KMS-11 (cell line): ENCODE measurements around the gene TRIM29.
"Not testable (repeated sequence)": the region's sequence is repeated elsewhere in the genome, so short reads cannot be mapped to it uniquely, and the experiment has no call there.

Source experiments
- H2AFZ ChIP-seq: fragments of 200-600 bp; sonication (generic); 2 replicates; pipeline ENCODE4 v1.6.1; 2016; ENCODE audit warnings: antibody characterized with exemption, mixed run types, low read depth
- H3K27ac ChIP-seq: fragments of 200-600 bp; sonication (generic); 2 replicates; pipeline ENCODE4 v1.6.1; 2016; ENCODE audit warnings: mild to moderate bottlenecking, mixed run types
- H3K27me3 ChIP-seq: fragments of 200-600 bp; sonication (generic); 2 replicates; pipeline ENCODE4 v1.6.1; 2017; ENCODE audit warnings: mild to moderate bottlenecking, low read depth, mixed run types, moderate library complexity; ENCODE audit not compliant: insufficient read depth
- H3K36me3 ChIP-seq: fragments of 200-600 bp; sonication (generic); 2 replicates; pipeline ENCODE4 v1.6.1; 2017; ENCODE audit warnings: mild to moderate bottlenecking, mixed run types; ENCODE audit not compliant: insufficient read depth
- H3K4me1 ChIP-seq: fragments of 200-600 bp; sonication (generic); 2 replicates; pipeline ENCODE4 v1.6.1; 2016; ENCODE audit warnings: mild to moderate bottlenecking, low read depth, mixed run types; ENCODE audit not compliant: poor library complexity, severe bottlenecking
- H3K4me2 ChIP-seq: fragments of 200-600 bp; sonication (generic); 2 replicates; pipeline ENCODE4 v1.7.0; 2016; ENCODE audit warnings: mild to moderate bottlenecking, mixed run types
- H3K4me3 ChIP-seq: fragments of 200-600 bp; sonication (generic); IDR thresholded peaks from 2 replicates; pipeline ENCODE4 v1.6.1; 2017; ENCODE audit warnings: low read depth, low read length, mixed read lengths; ENCODE audit not compliant: insufficient read depth
- H3K79me2 ChIP-seq: fragments of 200-600 bp; sonication (generic); 2 replicates; pipeline ENCODE4 v1.6.1; 2016; ENCODE audit warnings: low read depth, mixed run types; ENCODE audit not compliant: insufficient read depth
- H3K9ac ChIP-seq: fragments of 200-600 bp; sonication (generic); 2 replicates; pipeline ENCODE4 v1.6.1; 2016; ENCODE audit warnings: mild to moderate bottlenecking, mixed run types
- H4K20me1 ChIP-seq: fragments of 200-600 bp; sonication (generic); 2 replicates; pipeline ENCODE4 v1.6.1; 2016; ENCODE audit warnings: mild to moderate bottlenecking, mixed run types; ENCODE audit not compliant: insufficient read depth
- CTCF ChIP-seq: fragments of 200-600 bp; sonication (generic); conservative IDR thresholded peaks from 2 replicates; pipeline ENCODE4 v1.6.1; 2017; ENCODE audit warnings: low read depth, mild to moderate bottlenecking, antibody characterized with exemption, low read length, moderate library complexity, mixed read lengths

The TRIM29 gene

GRCh38 chr11:120147094-120147949 is 9.4 kb upstream of the TRIM29 start:
- TF ChIP-seq CTCF, result no peak
- H3K9ac ChIP-seq, result no peak overlapping the region
- H3K4me2 ChIP-seq, result no peak overlapping the region
- H3K4me3 ChIP-seq, result no peak overlapping the region
- no peaks in the 10 kb centered on the region for H3K27me3 ChIP-seq
- H3K4me1 ChIP-seq, result no peaks in the 10 kb centered on the region
- no peaks in the 10 kb centered on the region for H3K79me2 ChIP-seq
- H3K36me3 ChIP-seq, result no peaks in the 10 kb centered on the region
- no peaks in the 10 kb centered on the region for H4K20me1 ChIP-seq
- H2AFZ ChIP-seq, result no peak overlapping the region
- no peak overlapping the region for H3K27ac ChIP-seq

GRCh38 chr11:120146413-120147093 is 8.6 kb upstream of the TRIM29 start:
- Histone ChIP-seq H3K79me2 (no peaks in the 10 kb centered on the region), H4K20me1 (no peaks in the 10 kb centered on the region), H3K27me3 (no peaks in the 10 kb centered on the region), H3K4me1 (no peaks in the 10 kb centered on the region), H3K4me3 (no peak overlapping the region), H3K27ac (no peak overlapping the region), H3K4me2 (no peak overlapping the region), H3K36me3 (no peaks in the 10 kb centered on the region), H3K9ac (no peak overlapping the region), H2AFZ (no peak overlapping the region)
- TF ChIP-seq CTCF, result no peak

GRCh38 chr11:120144501-120144900 is 6.6 kb upstream of the TRIM29 start:
- Histone ChIP-seq H3K36me3 (no peaks in the 10 kb centered on the region), H3K4me3 (no peak overlapping the region), H3K4me2 (no peak overlapping the region), H3K27ac (no peak overlapping the region), H3K9ac (no peak overlapping the region), H3K4me1 (no peaks in the 10 kb centered on the region), H4K20me1 (no peaks in the 10 kb centered on the region), H3K79me2 (no peaks in the 10 kb centered on the region), H3K27me3 (no peaks in the 10 kb centered on the region), H2AFZ (no peak overlapping the region)
- no peak for TF ChIP-seq CTCF

GRCh38 chr11:120143472-120143871 is 5.6 kb upstream of the TRIM29 start:
- not testable (repeated sequence) for H3K36me3 ChIP-seq, H2AFZ ChIP-seq, H4K20me1 ChIP-seq, H3K79me2 ChIP-seq, H3K9ac ChIP-seq, H3K4me1 ChIP-seq, H3K27ac ChIP-seq, H3K4me3 ChIP-seq, H3K4me2 ChIP-seq, H3K27me3 ChIP-seq
